ENCODE data around the gene TRAPPC10.
"Not testable (repeated sequence)": the region's sequence is repeated elsewhere in the genome, so short reads cannot be mapped to it uniquely, and the experiment has no call there.

DNA sequence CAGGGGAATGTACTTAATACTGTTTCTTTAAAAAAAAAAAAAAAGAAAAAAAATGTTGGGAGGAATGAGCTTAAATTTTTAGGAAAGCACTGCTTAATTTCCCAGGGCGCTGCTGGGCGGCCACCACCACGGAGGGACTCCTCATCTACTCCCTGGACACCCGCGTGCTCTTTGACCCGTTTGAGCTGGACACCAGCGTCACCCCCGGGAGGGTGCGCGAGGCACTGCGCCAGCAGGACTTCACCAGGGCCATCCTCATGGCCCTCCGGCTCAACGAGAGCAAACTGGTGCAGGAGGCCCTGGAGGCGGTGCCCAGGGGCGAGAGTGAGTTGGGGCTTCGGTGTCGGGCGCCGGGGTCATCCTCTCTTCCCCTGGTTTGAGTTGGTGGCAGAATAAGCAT is 115.7 kb downstream of the TRAPPC10 start:
- not testable (repeated sequence) for TF ChIP-seq TCF7L2 (IDR thresholded peaks at IDR 0.05; ENCODE audit: borderline replicate concordance, extremely low read depth, insufficient read depth, insufficient read length); POLR2A (IDR thresholded peaks at IDR 0.05; ENCODE audit: borderline replicate concordance, extremely low read depth, insufficient read depth, insufficient read length); FOSL1 (IDR thresholded peaks at IDR 0.05; ENCODE audit: low read depth); POLR2AphosphoS5 (IDR thresholded peaks at IDR 0.05; ENCODE audit: low read depth, low read length); SRF (IDR thresholded peaks at IDR 0.05; ENCODE audit: low read depth); JUND (IDR thresholded peaks at IDR 0.05); YY1 (IDR thresholded peaks at IDR 0.05; ENCODE audit: extremely low read depth, insufficient replicate concordance, low read depth, low read length); EZH2phosphoT487 (IDR thresholded peaks at IDR 0.05; ENCODE audit: borderline replicate concordance)
- TF ChIP-seq, protein P1, sequence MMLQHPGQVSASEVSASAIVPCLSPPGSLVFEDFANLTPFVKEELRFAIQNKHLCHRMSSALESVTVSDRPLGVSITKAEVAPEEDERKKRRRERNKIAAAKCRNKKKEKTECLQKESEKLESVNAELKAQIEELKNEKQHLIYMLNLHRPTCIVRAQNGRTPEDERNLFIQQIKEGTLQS (IDR thresholded peaks at IDR 0.05): not testable (repeated sequence)
- TF ChIP-seq, protein P2, sequence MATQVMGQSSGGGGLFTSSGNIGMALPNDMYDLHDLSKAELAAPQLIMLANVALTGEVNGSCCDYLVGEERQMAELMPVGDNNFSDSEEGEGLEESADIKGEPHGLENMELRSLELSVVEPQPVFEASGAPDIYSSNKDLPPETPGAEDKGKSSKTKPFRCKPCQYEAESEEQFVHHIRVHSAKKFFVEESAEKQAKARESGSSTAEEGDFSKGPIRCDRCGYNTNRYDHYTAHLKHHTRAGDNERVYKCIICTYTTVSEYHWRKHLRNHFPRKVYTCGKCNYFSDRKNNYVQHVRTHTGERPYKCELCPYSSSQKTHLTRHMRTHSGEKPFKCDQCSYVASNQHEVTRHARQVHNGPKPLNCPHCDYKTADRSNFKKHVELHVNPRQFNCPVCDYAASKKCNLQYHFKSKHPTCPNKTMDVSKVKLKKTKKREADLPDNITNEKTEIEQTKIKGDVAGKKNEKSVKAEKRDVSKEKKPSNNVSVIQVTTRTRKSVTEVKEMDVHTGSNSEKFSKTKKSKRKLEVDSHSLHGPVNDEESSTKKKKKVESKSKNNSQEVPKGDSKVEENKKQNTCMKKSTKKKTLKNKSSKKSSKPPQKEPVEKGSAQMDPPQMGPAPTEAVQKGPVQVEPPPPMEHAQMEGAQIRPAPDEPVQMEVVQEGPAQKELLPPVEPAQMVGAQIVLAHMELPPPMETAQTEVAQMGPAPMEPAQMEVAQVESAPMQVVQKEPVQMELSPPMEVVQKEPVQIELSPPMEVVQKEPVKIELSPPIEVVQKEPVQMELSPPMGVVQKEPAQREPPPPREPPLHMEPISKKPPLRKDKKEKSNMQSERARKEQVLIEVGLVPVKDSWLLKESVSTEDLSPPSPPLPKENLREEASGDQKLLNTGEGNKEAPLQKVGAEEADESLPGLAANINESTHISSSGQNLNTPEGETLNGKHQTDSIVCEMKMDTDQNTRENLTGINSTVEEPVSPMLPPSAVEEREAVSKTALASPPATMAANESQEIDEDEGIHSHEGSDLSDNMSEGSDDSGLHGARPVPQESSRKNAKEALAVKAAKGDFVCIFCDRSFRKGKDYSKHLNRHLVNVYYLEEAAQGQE (IDR thresholded peaks at IDR 0.05; ENCODE audit: low read depth): not testable (repeated sequence)
- TF ChIP-seq, protein P3, sequence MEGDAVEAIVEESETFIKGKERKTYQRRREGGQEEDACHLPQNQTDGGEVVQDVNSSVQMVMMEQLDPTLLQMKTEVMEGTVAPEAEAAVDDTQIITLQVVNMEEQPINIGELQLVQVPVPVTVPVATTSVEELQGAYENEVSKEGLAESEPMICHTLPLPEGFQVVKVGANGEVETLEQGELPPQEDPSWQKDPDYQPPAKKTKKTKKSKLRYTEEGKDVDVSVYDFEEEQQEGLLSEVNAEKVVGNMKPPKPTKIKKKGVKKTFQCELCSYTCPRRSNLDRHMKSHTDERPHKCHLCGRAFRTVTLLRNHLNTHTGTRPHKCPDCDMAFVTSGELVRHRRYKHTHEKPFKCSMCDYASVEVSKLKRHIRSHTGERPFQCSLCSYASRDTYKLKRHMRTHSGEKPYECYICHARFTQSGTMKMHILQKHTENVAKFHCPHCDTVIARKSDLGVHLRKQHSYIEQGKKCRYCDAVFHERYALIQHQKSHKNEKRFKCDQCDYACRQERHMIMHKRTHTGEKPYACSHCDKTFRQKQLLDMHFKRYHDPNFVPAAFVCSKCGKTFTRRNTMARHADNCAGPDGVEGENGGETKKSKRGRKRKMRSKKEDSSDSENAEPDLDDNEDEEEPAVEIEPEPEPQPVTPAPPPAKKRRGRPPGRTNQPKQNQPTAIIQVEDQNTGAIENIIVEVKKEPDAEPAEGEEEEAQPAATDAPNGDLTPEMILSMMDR (IDR thresholded peaks at IDR 0.05 in 2 of 3, conservative IDR thresholded peaks at IDR 0.05 in 1 of 3; ENCODE audit: borderline replicate concordance in 1 of 3, insufficient read depth in 1 of 3, low read depth in 2 of 3, low read length in 2 of 3): not testable (repeated sequence)
